ENCODE measurements around the gene GSTP1. TPM values are rescaled to one million over a fixed set of nuclear protein-coding genes. Genes with fewer than 3 reads are reported as not detected.

The GSTP1 gene
- polyA plus RNA-seq, 1 of the 3 experiments (the other 2 are of a cell fraction): 745 TPM

DNA sequence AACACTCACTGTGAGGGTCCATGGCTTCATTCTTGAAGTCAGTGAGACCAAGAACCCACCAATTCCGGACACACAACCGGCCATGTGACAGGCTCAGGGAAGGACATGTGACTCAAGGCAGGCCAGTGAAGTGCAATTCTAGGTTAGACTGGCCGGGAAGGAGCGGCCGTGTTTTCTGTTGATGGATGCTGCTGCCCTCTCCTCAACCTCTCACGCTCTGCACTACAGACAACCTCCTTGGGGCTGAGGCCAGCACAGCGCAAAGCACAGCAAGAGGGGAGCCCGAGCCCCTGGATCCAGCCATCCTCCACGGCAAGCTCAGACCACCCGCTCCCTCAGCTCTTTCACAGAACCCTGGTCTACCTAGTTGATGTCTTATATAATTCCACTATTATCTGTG, 43.4 kb downstream of the GSTP1 start:
- Histone ChIP-seq H3K27ac (ENCODE audit: low read depth in 2 of 2, low read length in 1 of 2) (no peak overlapping the region), H3K4me2 (no peak overlapping the region), H3K27me3 (ENCODE audit: insufficient read depth) (no peaks in the 10 kb centered on the region), H3K79me2 (ENCODE audit: insufficient read depth) (no peaks in the 10 kb centered on the region), H2AFZ (ENCODE audit: low read depth) (no peak overlapping the region), H4K20me1 (ENCODE audit: insufficient read depth) (no peaks in the 10 kb centered on the region), H3K9me3 (no peaks in the 10 kb centered on the region), H3F3A (replicated peaks; ENCODE audit: insufficient read depth) (no peaks in the 10 kb centered on the region), H3K4me1 (ENCODE audit: control insufficient read depth in 1 of 2, insufficient read depth in 2 of 2, low read depth in 1 of 2, low read length in 1 of 2) (peaks cover 0 to 13% of the 10 kb centered on the region in 2 experiments; a peak in 1 of 4 replicates), H3K36me3 (replicated peaks in 1 of 2; ENCODE audit: control insufficient read depth in 1 of 2, insufficient read depth in 2 of 2, low read length in 1 of 2) (no peaks in the 10 kb centered on the region), H3K9ac (no peak overlapping the region), H3K4me3 (ENCODE audit: low read depth in 2 of 2, low read length in 1 of 2) (no peak overlapping the region), H3K9me2 (no peaks in the 10 kb centered on the region)
- DNase-seq: no peak
- TF ChIP-seq EZH2phosphoT487 (IDR thresholded peaks at IDR 0.05; ENCODE audit: borderline replicate concordance, low read depth) (no peak), RAD21 (IDR thresholded peaks at IDR 0.05; ENCODE audit: low read length) (no peak), YY1 (IDR thresholded peaks at IDR 0.05; ENCODE audit: low read depth) (no peak), ELF1 (IDR thresholded peaks at IDR 0.05) (no peak)
- TF ChIP-seq, protein P1, sequence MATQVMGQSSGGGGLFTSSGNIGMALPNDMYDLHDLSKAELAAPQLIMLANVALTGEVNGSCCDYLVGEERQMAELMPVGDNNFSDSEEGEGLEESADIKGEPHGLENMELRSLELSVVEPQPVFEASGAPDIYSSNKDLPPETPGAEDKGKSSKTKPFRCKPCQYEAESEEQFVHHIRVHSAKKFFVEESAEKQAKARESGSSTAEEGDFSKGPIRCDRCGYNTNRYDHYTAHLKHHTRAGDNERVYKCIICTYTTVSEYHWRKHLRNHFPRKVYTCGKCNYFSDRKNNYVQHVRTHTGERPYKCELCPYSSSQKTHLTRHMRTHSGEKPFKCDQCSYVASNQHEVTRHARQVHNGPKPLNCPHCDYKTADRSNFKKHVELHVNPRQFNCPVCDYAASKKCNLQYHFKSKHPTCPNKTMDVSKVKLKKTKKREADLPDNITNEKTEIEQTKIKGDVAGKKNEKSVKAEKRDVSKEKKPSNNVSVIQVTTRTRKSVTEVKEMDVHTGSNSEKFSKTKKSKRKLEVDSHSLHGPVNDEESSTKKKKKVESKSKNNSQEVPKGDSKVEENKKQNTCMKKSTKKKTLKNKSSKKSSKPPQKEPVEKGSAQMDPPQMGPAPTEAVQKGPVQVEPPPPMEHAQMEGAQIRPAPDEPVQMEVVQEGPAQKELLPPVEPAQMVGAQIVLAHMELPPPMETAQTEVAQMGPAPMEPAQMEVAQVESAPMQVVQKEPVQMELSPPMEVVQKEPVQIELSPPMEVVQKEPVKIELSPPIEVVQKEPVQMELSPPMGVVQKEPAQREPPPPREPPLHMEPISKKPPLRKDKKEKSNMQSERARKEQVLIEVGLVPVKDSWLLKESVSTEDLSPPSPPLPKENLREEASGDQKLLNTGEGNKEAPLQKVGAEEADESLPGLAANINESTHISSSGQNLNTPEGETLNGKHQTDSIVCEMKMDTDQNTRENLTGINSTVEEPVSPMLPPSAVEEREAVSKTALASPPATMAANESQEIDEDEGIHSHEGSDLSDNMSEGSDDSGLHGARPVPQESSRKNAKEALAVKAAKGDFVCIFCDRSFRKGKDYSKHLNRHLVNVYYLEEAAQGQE (IDR thresholded peaks at IDR 0.05; ENCODE audit: low read depth, low read length): no peak
- WGBS (ENCODE audit: low lambda C conversion rate): 81% methylated on average over 10 of the region's 10 CpGs
- ChIA-PET POLR2A (no interaction called here), CTCF (interaction anchor here (1.0 to 17.8 kb wide), 4 partner anchors 12 to 55 kb away, joined by 3 to 308 read pairs (median 56); partner anchors contain the start of genes ACY3 and TBX10)

DNA sequence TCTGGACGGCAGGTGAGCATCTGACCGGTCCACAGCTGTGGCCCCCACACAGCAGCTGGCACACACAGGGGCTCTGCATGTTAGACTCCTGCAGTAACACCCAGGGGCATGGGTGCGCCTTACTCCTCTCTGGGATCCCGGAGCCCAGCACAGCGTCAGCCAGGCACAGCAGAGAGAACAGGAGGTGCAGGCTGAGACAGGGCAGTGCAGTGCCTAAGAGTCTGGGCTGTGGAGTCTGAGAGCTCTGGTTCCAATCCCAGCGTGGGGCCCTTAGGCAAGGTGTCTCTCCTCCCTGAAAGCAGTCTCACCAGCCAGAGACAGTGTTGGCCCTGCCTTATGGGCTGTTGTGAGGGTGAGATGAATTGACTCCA, 43.8 kb downstream of the GSTP1 start:
- 83% methylated on average over 2 of the region's 6 CpGs for WGBS (ENCODE audit: low lambda C conversion rate)
- Histone ChIP-seq H4K20me1 (ENCODE audit: insufficient read depth) (no peaks in the 10 kb centered on the region), H3K4me3 (ENCODE audit: low read depth in 2 of 2, low read length in 1 of 2) (no peak overlapping the region), H3K79me2 (ENCODE audit: insufficient read depth) (no peaks in the 10 kb centered on the region), H3K4me2 (no peak overlapping the region), H2AFZ (ENCODE audit: low read depth) (no peak overlapping the region), H3K4me1 (ENCODE audit: control insufficient read depth in 1 of 2, insufficient read depth in 2 of 2, low read depth in 1 of 2, low read length in 1 of 2) (peaks cover 0 to 13% of the 10 kb centered on the region in 2 experiments; a peak in 1 of 4 replicates), H3K9ac (no peak overlapping the region), H3K27ac (ENCODE audit: low read depth in 2 of 2, low read length in 1 of 2) (no peak overlapping the region), H3K9me2 (no peaks in the 10 kb centered on the region), H3K36me3 (replicated peaks in 1 of 2; ENCODE audit: control insufficient read depth in 1 of 2, insufficient read depth in 2 of 2, low read length in 1 of 2) (no peaks in the 10 kb centered on the region), H3K9me3 (no peaks in the 10 kb centered on the region), H3K27me3 (ENCODE audit: insufficient read depth) (no peaks in the 10 kb centered on the region), H3F3A (replicated peaks; ENCODE audit: insufficient read depth) (no peaks in the 10 kb centered on the region)
- POLR2A ChIA-PET: no interaction called here
- CTCF ChIA-PET: interaction anchor here (1.0 to 17.8 kb wide), 5 partner anchors 12 to 55 kb away, joined by 3 to 308 read pairs (median 18); partner anchors contain the start of genes ACY3 and TBX10
- TF ChIP-seq TCF12 (IDR thresholded peaks at IDR 0.05) (no peak), FOXJ3 (CRISPR knock-in tag; IDR thresholded peaks at IDR 0.05) (no peak), GABPA (IDR thresholded peaks at IDR 0.05; ENCODE audit: low read depth) (no peak)
- DNase-seq: no peak
